ENCODE data around the gene TATDN2.

The TATDN2 gene

DNA sequence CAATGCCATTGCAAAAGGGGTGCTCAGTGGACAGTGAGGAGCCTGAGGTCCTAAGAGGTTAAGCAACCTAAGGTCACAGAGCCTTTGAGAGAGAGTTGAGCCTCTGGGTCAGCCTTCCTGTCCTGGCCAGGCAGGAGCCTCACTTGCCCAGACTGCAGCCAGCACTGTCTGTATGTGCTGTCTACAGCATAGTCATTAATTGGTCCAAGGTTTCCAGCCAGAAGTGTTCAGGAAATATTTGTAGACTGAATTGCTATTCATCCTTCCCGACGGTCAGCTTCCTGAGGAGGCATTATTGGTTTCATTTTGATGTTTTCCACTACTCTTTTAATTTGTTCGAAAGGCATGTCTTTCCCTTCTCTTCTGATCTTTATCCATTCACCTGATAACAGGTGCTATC is 64.6 kb downstream of the TATDN2 start:
- no peak for FAIRE-seq
- no peak for DNase-seq (ENCODE audit: insufficient read length, low spot score)

DNA sequence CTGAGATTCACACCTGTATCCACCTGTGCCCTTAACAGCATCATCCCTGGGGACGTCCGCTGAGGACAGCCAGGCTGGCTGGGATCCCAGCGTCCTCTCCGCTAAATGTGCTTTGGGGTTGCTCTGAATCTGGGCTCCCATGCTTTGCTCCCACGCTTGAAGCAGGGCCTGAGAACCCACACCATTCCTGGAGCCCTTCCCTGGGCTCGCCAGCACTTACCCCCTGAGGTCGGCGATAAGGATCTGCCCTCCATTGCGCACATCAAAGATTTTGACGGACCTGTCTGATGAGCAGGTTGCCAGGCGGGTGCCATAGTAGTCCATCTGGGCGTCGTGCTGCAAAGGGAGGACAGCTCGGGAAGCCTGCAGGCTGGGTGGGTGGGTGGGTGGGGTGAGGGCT is 66.8 kb downstream of the TATDN2 start:
- FAIRE-seq (no peak), DNase-seq (ENCODE audit: insufficient read length, low spot score) (no peak)

DNA sequence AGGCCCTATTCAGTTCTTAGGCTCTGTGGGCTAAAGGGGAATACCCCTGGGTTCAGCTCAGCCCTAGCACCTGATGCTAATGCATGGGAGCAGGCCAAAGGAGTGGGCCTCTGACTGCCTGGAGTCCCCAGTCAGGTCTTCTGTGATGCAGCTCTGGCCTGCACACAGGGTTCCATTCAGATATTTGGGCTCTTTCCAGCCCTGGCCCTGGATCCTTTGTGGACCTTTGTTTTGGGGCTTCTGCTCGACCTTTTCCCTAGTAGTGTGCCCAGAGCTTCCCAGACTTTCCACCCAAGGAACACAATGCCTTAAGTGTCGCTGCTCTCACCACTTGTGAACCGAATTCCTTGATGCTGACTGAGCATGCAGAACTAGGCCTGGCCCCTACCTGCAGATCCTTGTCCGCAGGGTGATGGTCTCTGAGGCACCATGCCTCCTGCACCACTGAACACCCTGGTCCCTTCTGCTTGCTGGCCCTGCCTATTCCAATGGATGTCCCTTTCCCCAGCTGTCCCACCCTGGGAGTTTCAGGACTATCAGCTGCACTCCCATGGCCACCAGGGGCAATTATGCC is 67.6 kb downstream of the TATDN2 start:
- no peak for FAIRE-seq
- DNase-seq (ENCODE audit: insufficient read length, low spot score), result no peak

DNA sequence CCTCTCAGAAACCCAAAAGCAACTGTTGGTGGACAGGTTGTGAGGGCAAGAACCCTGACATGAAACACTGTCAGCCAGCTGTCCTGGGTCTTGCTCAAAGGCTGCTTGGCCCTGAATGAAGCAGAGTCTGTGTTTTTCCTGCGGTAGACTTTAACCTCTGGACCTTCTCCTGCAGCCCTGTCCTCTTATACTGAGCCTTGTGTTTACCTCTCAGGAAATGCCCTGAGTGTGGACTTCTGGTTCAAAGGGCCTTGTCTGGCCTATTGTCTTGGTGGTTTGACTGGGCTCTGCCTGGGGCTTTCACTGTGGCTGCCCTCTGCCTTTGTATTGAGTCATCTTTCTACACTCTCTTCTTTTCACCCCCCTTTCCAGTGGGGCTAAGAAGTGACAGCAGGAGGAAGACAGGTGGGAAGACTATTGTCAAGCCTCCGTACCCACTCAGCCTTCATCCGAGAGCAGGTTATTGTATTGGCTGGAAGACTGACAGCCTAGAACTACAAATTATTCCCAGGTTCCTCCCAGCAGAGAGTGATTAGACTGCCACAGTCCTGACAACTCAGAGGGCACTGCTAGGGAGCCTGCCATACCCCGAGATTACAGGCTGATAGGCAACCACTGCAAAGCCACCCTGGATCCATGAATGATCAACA is 69.2 kb downstream of the TATDN2 start:
- FAIRE-seq (no peak), DNase-seq (ENCODE audit: insufficient read length, low spot score) (no peak)

DNA sequence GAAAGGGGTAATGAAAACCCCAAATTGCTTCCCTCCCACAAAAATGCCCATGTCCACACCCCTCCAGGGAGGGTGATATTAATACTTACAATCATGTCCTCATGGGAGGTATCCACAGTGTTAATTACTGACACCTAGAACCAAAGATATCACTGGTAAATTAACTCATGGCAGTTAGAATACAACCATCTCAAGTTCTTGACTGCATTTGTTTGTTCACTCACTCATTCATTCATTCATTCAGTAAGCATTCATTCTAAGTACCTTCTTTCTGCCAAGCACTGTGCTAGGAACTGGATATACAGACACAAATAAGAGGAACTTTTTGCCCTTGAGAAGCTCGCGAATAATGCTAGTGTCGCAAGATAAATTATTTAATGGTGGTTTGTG is 69.7 kb downstream of the TATDN2 start:
- DNase-seq (ENCODE audit: insufficient read length, low spot score) (no peak), FAIRE-seq (no peak)

DNA sequence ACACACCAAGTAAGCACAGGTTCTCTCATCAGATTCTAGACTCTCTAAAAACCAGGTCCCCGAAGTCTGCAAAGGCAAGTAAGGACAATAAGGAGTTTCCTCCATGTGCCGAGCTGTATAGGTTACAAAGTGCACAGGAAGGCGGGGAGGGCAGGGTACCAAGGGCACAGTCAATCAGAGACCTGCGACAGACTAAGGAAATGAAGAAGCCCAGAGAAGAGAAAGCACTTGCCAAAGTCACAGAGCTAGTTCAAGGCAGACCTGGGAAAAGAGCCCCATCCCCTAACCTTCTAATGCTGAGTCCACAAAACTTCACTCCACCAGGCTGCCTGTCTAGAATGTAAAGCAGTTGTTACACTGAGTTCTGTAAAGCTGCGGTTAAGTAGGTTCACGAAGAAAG is 71.0 kb downstream of the TATDN2 start:
- no peak for DNase-seq (ENCODE audit: insufficient read length, low spot score)
- FAIRE-seq, result no peak

DNA sequence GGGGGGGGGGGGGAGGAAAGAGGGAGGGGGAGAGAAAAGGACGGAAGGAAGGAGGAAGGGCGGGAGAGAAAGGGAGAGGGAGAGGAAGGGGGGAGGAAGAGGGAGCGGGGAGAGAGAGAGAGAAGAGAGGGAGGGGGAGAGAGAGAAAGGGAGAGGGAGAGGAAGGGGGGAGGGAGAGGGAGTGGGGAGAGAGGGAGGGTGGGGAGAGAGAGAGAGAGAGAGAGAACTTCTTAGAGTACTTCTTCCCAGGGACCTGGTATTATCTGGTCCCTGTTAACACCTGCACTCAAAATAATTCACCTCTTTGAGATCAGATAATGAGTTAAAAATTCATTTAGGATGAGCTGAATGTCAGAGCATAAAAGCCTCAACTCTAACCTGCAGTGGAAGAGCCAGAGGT is 71.5 kb downstream of the TATDN2 start:
- DNase-seq (ENCODE audit: insufficient read length, low spot score) (no peak), FAIRE-seq (no peak)

DNA sequence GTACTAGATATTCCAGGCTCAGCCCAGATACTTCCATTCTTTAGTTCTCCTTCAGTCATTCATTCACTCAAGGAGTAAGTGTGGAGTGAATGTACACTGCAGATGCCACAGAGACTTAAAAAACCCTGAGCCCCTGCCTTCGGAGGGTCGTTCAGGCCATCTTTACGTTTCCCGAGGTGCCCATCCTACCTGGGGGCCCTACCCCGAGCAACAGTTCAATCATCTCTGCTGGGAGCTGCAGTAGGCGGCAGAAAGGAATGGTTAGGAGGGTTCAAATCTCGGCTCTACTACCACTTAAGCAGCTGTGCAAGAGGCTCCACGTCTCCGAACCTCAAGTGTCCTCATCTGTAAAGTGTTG is 72.0 kb downstream of the TATDN2 start:
- FAIRE-seq, result no peak
- no peak for DNase-seq (ENCODE audit: insufficient read length, low spot score)

DNA sequence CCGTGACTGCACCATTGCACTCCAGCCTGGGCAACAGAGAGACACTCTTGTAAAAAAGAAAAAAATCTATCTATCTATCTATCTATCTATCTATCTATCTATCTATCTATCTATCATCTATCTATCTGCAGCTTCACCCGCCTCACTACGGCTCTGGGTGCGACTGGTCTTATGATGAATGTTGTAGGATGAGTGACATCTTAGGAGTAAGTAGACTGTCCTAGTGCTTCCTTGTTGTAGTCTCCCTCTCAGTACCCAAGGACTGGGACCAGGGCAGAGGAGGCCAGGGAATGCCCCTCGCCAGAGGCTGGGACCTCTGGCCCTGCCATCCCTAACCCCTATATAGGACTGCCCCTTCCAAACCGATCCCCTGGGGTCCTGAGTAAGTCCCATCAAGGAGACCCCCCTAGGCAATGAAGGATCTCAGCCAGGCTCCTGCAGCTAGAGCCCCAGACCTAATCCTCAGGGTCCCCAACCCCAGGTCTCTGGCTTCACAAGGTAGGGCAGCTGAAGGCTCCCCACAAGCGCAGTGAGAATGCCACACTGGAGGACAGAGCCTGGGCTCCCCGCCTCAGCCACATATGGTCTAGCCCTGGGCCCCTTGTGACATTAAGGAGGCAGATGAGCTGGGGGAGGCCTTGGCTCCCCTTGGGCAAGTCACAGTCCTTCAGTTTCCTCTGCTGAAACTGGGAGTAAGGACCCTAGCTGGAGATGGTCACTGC is 73.5 kb downstream of the TATDN2 start:
- no peak for FAIRE-seq

DNA sequence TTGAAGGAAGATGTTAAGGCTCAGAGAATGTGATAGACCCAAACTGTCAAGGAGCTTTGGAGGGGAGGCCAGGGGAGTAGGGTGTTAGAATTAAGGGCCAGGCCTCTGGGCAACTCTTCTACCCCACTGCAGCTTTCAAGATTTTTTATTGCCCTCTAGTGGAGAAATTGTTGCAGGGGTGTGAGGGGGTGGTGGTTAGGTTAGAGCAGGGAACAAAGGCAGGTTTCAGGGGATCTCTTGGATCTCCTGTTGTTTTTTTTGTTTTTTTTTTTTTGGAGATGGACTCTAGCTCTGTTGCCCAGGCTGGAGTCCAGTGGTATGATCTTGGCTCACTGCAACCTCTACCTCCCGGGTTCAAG is 74.1 kb downstream of the TATDN2 start:
- FAIRE-seq, result no peak

More for the DNA sequence above, 73.5 kb downstream of the TATDN2 start:
- DNase-seq (ENCODE audit: insufficient read length, low spot score), result no peak

DNA sequence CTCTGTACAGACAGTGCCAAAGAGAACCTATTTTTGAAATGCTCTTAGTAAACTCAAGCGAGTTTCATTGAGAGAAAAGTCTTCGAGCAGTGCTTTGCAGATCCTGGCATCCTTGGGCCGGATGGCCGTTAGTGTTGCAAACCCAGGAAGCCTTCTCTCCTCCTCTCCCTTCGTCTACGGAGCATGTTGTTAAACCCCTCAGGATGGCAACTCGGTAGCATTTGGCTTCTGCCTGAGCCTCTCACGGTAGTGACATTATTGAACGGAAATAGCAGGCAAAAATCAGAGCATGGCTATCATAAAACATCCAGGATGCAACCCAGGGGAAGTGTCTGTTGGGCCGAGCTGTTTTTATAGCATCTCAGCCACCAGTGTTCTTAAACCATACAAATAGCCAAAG is 79.3 kb downstream of the TATDN2 start:
- FAIRE-seq (no peak), DNase-seq (ENCODE audit: insufficient read length, low spot score) (no peak)

More for the DNA sequence above, 74.1 kb downstream of the TATDN2 start:
- DNase-seq (ENCODE audit: insufficient read length, low spot score), result no peak

DNA sequence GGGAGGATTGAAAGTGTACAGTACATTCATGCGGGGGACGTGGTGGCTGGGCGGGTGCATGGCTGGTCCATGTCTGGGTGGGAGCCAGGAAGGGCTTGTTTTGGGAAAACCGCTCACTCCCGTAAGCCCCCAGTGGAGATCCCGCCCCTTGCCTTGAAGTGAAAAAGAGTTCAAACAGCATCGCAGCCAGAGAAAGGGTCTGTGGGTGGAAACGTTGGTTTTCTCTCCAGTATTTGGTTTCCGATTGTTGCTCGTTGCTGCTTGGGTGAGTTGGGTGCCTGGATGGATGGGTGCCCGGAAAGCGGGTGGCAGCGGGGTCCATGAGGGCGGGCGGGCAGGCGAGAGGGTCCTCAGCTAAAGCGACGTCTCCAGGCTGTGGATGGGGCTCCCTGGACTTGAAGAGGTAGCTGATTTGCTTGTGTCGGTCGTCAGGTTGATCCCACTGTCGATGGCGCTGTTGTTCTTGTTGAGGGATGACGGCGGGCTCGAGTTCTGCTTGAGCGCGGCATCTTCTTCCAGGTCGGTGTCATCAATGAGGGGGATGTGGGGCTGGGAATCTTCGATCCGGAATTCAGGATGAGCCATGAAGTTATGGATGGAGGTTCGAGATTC is 80.3 kb downstream of the TATDN2 start:
- DNase-seq (ENCODE audit: insufficient read length, low spot score) (no peak), FAIRE-seq (no peak)

DNA sequence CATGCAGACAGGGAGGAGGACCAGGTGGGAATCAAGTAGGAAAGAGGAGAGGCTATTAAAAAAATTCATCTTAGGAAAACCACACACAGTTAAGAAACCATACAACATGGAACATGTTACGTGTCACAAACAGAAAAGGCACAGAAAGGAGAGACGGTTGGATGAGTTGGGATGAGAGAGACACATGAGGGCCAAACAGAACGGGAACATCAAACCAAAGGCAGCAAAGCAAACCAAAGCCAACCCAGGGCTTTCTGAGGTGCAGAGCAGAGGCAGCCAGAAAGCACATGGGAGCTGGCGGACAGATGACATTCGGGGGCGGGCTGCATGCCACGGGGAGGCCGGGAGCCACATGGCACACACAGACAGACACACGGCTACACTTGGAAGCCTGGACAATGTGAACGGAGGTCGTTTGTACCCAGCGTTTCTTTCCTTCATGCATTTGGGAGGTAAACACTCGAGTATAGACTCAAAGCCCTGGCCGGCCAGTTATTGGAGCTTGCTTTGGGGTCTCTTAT is 81.3 kb downstream of the TATDN2 start:
- no peak for FAIRE-seq
- no peak for DNase-seq (ENCODE audit: insufficient read length, low spot score)

DNA sequence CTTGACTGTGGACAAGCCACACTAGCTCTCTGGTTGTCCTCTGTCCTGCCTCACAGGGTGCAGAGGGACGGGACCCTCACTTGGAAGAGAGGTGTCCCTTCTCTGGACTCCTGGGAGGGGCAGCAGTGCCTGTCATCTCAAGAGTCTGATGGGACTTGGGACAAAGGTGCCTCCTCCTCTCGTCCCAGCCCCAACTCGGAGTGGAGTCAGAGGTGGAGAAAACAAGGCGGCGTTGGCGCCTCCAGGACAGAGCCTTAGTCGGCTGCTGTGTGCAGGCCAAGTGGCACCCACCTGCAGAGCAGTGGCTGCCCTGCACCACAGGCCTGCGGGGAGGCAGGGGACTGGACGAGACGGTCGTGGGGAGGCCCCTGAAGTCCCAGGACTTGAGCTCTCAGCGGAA is 82.1 kb downstream of the TATDN2 start:
- FAIRE-seq (no peak), DNase-seq (ENCODE audit: insufficient read length, low spot score) (no peak)

Measured in GM19239 (cell line).